ENCODE measurements around the gene PXYLP1. TPM values are rescaled to one million over a fixed set of nuclear protein-coding genes. Genes with fewer than 3 reads are reported as not detected.

Gene PXYLP1
- total RNA-seq, 2 donors from 2014 or later, result 11.0 to 13.8 TPM

- DNase-seq (ENCODE audit: low spot score), result no peak
Observed at GRCh38 chr3:141266186-141266585, 34.6 kb downstream of the PXYLP1 start.

GRCh38 chr3:141266797-141267555, 35.4 kb downstream of the PXYLP1 start:
- DNase-seq (ENCODE audit: low spot score), result no peak
- intact Hi-C loops (cut with DNase I), result no loop called here

More at GRCh38 chr3:141266186-141266585, 34.6 kb downstream of the PXYLP1 start:
- intact Hi-C loops (cut with DNase I), result no loop called here

- no peak for DNase-seq (ENCODE audit: low spot score)
- intact Hi-C loops (cut with DNase I), result no loop called here
Observed at GRCh38 chr3:141267629-141268028, 36.0 kb downstream of the PXYLP1 start.

- intact Hi-C loops (cut with DNase I), result no loop called here
- DNase-seq (ENCODE audit: low spot score), result no peak
Observed at GRCh38 chr3:141268306-141268705, 36.7 kb downstream of the PXYLP1 start.

GRCh38 chr3:141268791-141269190, 37.2 kb downstream of the PXYLP1 start:
- intact Hi-C loops (cut with DNase I), result no loop called here
- no peak for DNase-seq (ENCODE audit: low spot score)

- no peak for DNase-seq (ENCODE audit: low spot score)
- intact Hi-C loops (cut with DNase I), result no loop called here
Observed at GRCh38 chr3:141269961-141270360, 38.3 kb downstream of the PXYLP1 start.

GRCh38 chr3:141271279-141272030, 39.8 kb downstream of the PXYLP1 start:
- DNase-seq (ENCODE audit: low spot score), result no peak
- intact Hi-C loops (cut with DNase I), result no loop called here

- intact Hi-C loops (cut with DNase I), result no loop called here
- DNase-seq (ENCODE audit: low spot score), result no peak
Observed at GRCh38 chr3:141272906-141273662, 41.5 kb downstream of the PXYLP1 start.

- intact Hi-C loops (cut with DNase I), result no loop called here
- no peak for DNase-seq (ENCODE audit: low spot score)
Observed at GRCh38 chr3:141273700-141274410, 42.2 kb downstream of the PXYLP1 start.

- intact Hi-C loops (cut with DNase I), result no loop called here
- DNase-seq (ENCODE audit: low spot score), result no peak
Observed at GRCh38 chr3:141274411-141275031, 42.9 kb downstream of the PXYLP1 start.

GRCh38 chr3:141275032-141275422, 43.4 kb downstream of the PXYLP1 start:
- DNase-seq (ENCODE audit: low spot score), result no peak
- intact Hi-C loops (cut with DNase I), result no loop called here

GRCh38 chr3:141275511-141275910, 43.9 kb downstream of the PXYLP1 start:
- no peak for DNase-seq (ENCODE audit: low spot score)
- intact Hi-C loops (cut with DNase I), result no loop called here

- DNase-seq (ENCODE audit: low spot score), result no peak
- intact Hi-C loops (cut with DNase I), result no loop called here
Observed at GRCh38 chr3:141275973-141276372, 44.3 kb downstream of the PXYLP1 start.

GRCh38 chr3:141276398-141276797, 44.8 kb downstream of the PXYLP1 start:
- DNase-seq (ENCODE audit: low spot score), result no peak
- intact Hi-C loops (cut with DNase I), result no loop called here

- DNase-seq (ENCODE audit: low spot score), result no peak
- intact Hi-C loops (cut with DNase I), result no loop called here
Observed at GRCh38 chr3:141277451-141277850, 45.8 kb downstream of the PXYLP1 start.

GRCh38 chr3:141278196-141279076, 46.8 kb downstream of the PXYLP1 start:
- no peak for DNase-seq (ENCODE audit: low spot score)
- intact Hi-C loops (cut with DNase I), result no loop called here

- no peak for DNase-seq (ENCODE audit: low spot score)
- intact Hi-C loops (cut with DNase I), result no loop called here
Observed at GRCh38 chr3:141279077-141279967, 47.7 kb downstream of the PXYLP1 start.

All from posterior vena cava (tissue), 2 donors.